ENCODE results near the gene TSC22D2.

TSC22D2 gene

GRCh38 chr3:150412561-150413231 lies 4.6 kb downstream of the TSC22D2 start:
- DNase-seq, result peak; percentile 81 to 84

GRCh38 chr3:150414258-150414657 lies 6.2 kb downstream of the TSC22D2 start:
- DNase-seq, result peak in 1 of 2 donors; percentile 46

GRCh38 chr3:150414959-150415358 lies 6.9 kb downstream of the TSC22D2 start:
- DNase-seq, result no peak

- DNase-seq, result no peak
Measured at GRCh38 chr3:150419076-150419868, 11.2 kb downstream of the TSC22D2 start.

GRCh38 chr3:150419959-150420358 lies 11.9 kb downstream of the TSC22D2 start:
- DNase-seq, result no peak

- no peak for DNase-seq
Measured at GRCh38 chr3:150421256-150421655, 13.2 kb downstream of the TSC22D2 start.

GRCh38 chr3:150421799-150422548 lies 13.9 kb downstream of the TSC22D2 start:
- DNase-seq, result no peak

GRCh38 chr3:150422907-150423306 lies 14.8 kb downstream of the TSC22D2 start:
- DNase-seq, result no peak

GRCh38 chr3:150423761-150424160 lies 15.7 kb downstream of the TSC22D2 start:
- DNase-seq, result no peak

GRCh38 chr3:150426292-150426691 lies 18.2 kb downstream of the TSC22D2 start:
- no peak for DNase-seq

- DNase-seq, result peak in 1 of 2 donors; percentile 33
Measured at GRCh38 chr3:150428562-150428961, 20.5 kb downstream of the TSC22D2 start.

GRCh38 chr3:150429767-150430671 lies 21.9 kb downstream of the TSC22D2 start:
- DNase-seq, result no peak

GRCh38 chr3:150433347-150433746 lies 25.2 kb downstream of the TSC22D2 start:
- DNase-seq, result no peak

GRCh38 chr3:150434234-150434633 lies 26.1 kb downstream of the TSC22D2 start:
- DNase-seq, result no peak

- no peak for DNase-seq
Measured at GRCh38 chr3:150436161-150436560, 28.1 kb downstream of the TSC22D2 start.

GRCh38 chr3:150439657-150440056 lies 31.6 kb downstream of the TSC22D2 start:
- DNase-seq, result no peak

GRCh38 chr3:150443331-150443741 lies 35.2 kb downstream of the TSC22D2 start:
- DNase-seq, result no peak

- no peak for DNase-seq
Measured at GRCh38 chr3:150444371-150444770, 36.3 kb downstream of the TSC22D2 start.

- DNase-seq, result no peak
Measured at GRCh38 chr3:150446470-150446977, 38.4 kb downstream of the TSC22D2 start.

- no peak for DNase-seq
Measured at GRCh38 chr3:150447084-150447483, 39.0 kb downstream of the TSC22D2 start.

GRCh38 chr3:150447631-150448465 lies 39.8 kb downstream of the TSC22D2 start:
- DNase-seq, result no peak

All from inflammatory macrophage (primary cell).